Tibial nerve (tissue), 4 donors: ENCODE results near the gene SYT11.

Experiments used
- EP300 ChIP-seq, 2 donors: sonication (generic); formaldehyde crosslinking; IDR thresholded peaks; one replicate each; pipeline ENCODE4 v1.6.1; 2017; ENCODE audit warnings: antibody characterized with exemption in 2 of 2, mild to moderate bottlenecking in 1 of 2
- TF ChIP-seq, protein P1 (sequence below), 5 experiments: fragments of 200-600 bp in 3 of 5; fragments of 450-650 bp in 2 of 5; sonication (generic) in 3 of 5; IDR thresholded peaks; one replicate each; pipeline ENCODE4 v1.5.1; 2016 to 2019; ENCODE audit warnings: antibody characterized with exemption in 5 of 5, mild to moderate bottlenecking in 3 of 5, moderate library complexity in 2 of 5

DNA sequence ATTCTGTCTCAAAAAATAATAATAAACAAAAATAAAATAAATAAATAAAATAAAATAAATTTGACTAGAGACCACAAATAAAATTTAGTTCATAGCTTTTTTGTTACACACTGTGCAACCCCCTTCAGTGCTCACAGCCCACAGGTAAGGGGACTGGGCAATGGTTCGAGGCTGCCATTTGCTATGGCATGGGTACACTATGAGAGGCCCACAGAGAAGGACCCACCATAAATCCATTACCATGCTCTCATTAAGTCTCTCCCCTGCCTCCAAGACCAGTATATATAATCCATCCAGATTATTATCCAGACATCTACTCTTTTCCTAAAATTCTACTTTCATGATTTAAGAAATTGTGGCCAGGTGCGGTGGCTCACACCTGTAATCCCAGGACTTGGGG, 60.4 kb downstream of the SYT11 start:
- TF ChIP-seq, protein P1, sequence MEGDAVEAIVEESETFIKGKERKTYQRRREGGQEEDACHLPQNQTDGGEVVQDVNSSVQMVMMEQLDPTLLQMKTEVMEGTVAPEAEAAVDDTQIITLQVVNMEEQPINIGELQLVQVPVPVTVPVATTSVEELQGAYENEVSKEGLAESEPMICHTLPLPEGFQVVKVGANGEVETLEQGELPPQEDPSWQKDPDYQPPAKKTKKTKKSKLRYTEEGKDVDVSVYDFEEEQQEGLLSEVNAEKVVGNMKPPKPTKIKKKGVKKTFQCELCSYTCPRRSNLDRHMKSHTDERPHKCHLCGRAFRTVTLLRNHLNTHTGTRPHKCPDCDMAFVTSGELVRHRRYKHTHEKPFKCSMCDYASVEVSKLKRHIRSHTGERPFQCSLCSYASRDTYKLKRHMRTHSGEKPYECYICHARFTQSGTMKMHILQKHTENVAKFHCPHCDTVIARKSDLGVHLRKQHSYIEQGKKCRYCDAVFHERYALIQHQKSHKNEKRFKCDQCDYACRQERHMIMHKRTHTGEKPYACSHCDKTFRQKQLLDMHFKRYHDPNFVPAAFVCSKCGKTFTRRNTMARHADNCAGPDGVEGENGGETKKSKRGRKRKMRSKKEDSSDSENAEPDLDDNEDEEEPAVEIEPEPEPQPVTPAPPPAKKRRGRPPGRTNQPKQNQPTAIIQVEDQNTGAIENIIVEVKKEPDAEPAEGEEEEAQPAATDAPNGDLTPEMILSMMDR (IDR thresholded peaks at IDR 0.05) = no peak
- TF ChIP-seq EP300 (IDR thresholded peaks at IDR 0.05) = no peak
